ENCODE measurements around the gene DIDO1. TPM values are rescaled to one million over a fixed set of nuclear protein-coding genes. Genes with fewer than 3 reads are reported as not detected.

DIDO1 gene
- total and polyA plus RNA-seq, 9 of the 15 experiments (the other 6 are each of a cell fraction or from before 2014, with no cell fraction given), result 4.4 to 46.8 (median 31.2) TPM

DNA sequence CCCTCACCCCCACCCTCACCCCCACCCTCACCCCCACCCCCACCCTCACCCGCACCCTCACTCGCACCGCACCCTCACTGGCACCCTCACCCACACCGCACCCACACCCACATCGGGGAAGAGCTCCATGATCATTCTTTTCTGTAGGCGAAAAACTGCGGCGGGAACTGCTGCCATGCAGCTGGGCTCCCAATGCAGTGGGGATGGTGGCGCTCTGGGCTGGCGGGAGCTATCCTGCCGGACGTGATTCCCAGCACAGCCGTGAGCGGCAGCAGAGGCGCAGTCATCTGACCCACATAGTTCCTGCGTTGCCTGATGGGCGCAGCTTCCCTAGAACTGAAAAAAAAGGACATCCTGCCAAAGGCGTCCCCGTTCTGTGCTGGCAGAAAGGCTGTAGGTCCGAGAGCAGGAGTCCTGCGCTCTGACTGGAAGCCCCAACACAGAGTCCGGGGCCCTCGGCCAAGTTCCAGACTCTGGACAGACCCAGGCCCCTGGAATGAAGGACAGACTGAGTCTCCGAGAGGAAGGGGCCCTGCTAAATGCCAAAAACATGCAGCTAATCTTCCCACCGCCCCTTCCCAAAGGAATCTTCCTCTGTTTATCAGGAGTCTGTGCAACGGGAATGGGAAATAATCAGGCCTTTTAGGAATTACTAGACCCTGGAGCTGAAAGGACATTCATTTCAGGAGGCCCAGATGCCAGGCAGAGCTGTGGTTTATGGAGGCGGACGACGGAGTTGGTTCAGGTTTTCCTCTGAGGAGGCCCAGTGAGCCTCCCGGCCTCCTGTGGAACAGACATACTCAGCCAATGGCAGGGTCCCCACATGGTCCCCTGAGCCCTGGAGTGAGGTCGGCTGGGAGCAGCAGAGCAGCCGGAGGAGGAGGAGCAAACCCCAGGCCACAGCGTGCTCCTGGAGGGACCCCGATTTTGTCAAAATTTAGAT lies 50.6 kb downstream of the DIDO1 start (continued):
- no peak for TF ChIP-seq ZNF253 (CRISPR knock-in tag; conservative IDR thresholded peaks at IDR 0.05)
- no peak for TF ChIP-seq MTA2 (IDR thresholded peaks at IDR 0.05; ENCODE audit: low read depth)
- TF ChIP-seq SMAD3 (CRISPR knock-in tag; conservative IDR thresholded peaks at IDR 0.05), result no peak
- TF ChIP-seq, protein P1, sequence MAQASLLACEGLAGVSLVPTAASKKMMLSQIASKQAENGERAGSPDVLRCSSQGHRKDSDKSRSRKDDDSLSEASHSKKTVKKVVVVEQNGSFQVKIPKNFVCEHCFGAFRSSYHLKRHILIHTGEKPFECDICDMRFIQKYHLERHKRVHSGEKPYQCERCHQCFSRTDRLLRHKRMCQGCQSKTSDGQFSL (CRISPR knock-in tag; IDR thresholded peaks at IDR 0.05), result peak; percentile 92
- TF ChIP-seq, protein P1 (tag; IDR thresholded peaks at IDR 0.05), result peak in 1 of 2 experiments; percentile 82; a peak in 2 of 4 replicates
- peak; percentile 43; the same call in 1 of the 2 replicates for TF ChIP-seq TOE1 (IDR thresholded peaks at IDR 0.05; ENCODE audit: borderline replicate concordance)
- TF ChIP-seq TOE1 (CRISPR knock-in tag; IDR thresholded peaks at IDR 0.05; ENCODE audit: borderline replicate concordance, low read depth), result no peak
- TF ChIP-seq GTF2A2 (tag; IDR thresholded peaks at IDR 0.05), result no peak
- no peak for TF ChIP-seq CREB1 (IDR thresholded peaks at IDR 0.05)
- TF ChIP-seq CREB1 (CRISPR knock-in tag; IDR thresholded peaks at IDR 0.05), result 0 out of 2 replicates have a peak, but pooled peaks have one; percentile 35
- TF ChIP-seq MTA3 (IDR thresholded peaks at IDR 0.05; ENCODE audit: borderline replicate concordance), result peak; percentile 69
- no peak for TF ChIP-seq TCF7L2 (IDR thresholded peaks at IDR 0.05; ENCODE audit: low read depth, low read length)
- TF ChIP-seq RBFOX2 (IDR thresholded peaks at IDR 0.05; ENCODE audit: low read depth, low read length), result peak; percentile 79
- peak; percentile 57 for TF ChIP-seq TBP (optimal IDR thresholded peaks at IDR 0.05; ENCODE audit: low read depth, low read length)
- TF ChIP-seq ETS1 (conservative IDR thresholded peaks at IDR 0.05; ENCODE audit: control insufficient read depth, low read depth, low read length), result no peak
- TF ChIP-seq, protein P2, sequence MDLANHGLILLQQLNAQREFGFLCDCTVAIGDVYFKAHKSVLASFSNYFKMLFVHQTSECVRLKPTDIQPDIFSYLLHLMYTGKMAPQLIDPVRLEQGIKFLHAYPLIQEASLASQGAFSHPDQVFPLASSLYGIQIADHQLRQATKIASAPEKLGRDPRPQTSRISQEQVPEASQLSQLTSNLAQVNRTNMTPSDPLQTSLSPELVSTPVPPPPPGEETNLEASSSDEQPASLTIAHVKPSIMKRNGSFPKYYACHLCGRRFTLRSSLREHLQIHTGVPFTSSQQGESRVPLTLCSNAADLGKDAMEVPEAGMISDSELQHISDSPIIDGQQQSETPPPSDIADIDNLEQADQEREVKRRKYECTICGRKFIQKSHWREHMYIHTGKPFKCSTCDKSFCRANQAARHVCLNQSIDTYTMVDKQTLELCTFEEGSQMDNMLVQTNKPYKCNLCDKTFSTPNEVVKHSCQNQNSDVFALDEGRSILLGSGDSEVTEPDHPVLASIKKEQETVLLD (IDR thresholded peaks at IDR 0.05), result peak; percentile 27; the same call in 1 of the 2 replicates
- peak; percentile 52 for TF ChIP-seq VEZF1 (CRISPR knock-in tag; IDR thresholded peaks at IDR 0.05)
- no peak for TF ChIP-seq CBX8 (IDR thresholded peaks at IDR 0.05; ENCODE audit: borderline replicate concordance, extremely low read depth, low read depth, low read length, poor library complexity, severe bottlenecking)
- peak in 2 of 3 experiments; percentile 54 to 78 for TF ChIP-seq YY1 (IDR thresholded peaks at IDR 0.05; ENCODE audit: borderline replicate concordance in 1 of 3, control insufficient read depth in 1 of 3, extremely low read depth in 1 of 3, insufficient read depth in 3 of 3, insufficient read length in 1 of 3, insufficient replicate concordance in 2 of 3, low read depth in 1 of 3, low read length in 2 of 3)

All from K562 (cell line).